ENCODE measurements around the gene NHS.

DNA sequence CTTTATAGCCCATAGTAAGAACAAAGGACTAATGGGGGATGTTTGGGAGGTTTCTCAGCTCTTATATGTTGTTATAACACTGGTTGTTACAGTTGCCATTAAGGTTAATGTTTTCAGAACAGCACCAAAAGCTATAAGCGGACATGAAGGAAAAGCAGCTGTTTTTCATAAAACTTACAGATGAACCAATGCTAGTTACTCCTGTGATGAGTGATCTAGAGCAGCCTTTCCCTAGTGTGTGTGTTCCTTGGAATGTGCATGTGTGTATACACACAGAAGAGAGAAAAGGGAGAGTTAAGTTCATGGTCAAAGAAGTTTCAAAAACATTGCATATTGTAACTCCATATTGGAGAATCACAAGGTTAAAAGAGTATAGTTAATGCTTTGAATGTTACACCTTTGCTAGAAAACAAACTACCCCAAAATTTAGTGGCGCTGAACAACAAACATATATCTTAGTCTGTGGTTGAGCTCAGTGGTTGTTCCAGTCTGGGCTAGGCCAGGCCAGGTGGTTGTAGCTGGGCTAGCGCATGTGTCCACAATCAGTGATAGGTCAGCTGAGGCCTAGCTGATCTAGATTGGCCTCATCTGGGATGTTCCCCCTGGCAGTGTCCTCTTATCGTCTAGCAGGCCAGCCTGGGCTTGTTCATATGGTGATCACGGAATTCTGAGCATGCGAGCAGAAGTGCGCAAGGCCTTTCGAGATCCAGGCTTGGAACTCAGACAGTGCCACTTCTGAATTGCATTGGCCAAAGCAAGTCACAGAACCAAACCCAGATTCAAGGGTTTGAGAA lies 151.0 kb downstream of the NHS start:
- TF ChIP-seq, protein P1, sequence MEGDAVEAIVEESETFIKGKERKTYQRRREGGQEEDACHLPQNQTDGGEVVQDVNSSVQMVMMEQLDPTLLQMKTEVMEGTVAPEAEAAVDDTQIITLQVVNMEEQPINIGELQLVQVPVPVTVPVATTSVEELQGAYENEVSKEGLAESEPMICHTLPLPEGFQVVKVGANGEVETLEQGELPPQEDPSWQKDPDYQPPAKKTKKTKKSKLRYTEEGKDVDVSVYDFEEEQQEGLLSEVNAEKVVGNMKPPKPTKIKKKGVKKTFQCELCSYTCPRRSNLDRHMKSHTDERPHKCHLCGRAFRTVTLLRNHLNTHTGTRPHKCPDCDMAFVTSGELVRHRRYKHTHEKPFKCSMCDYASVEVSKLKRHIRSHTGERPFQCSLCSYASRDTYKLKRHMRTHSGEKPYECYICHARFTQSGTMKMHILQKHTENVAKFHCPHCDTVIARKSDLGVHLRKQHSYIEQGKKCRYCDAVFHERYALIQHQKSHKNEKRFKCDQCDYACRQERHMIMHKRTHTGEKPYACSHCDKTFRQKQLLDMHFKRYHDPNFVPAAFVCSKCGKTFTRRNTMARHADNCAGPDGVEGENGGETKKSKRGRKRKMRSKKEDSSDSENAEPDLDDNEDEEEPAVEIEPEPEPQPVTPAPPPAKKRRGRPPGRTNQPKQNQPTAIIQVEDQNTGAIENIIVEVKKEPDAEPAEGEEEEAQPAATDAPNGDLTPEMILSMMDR (IDR thresholded peaks at IDR 0.05): no peak
- no peak for TF ChIP-seq POLR2A (IDR thresholded peaks at IDR 0.05)
